Activated CD8-positive, alpha-beta memory T cell treated with anti-CD3 and anti-CD28 coated beads for 1 hour (primary cell): ENCODE measurements around the gene HES2.
"Not testable (repeated sequence)": the region's sequence is repeated elsewhere in the genome, so short reads cannot be mapped to it uniquely, and the experiment has no call there.

Experiments used
- DNase-seq, 2 donors: peaks; one replicate each; pipeline ENCODE4 v3.0.0-alpha.2; 2020; ENCODE audit warnings: low read depth in 1 of 2; ENCODE audit errors: extremely low read depth in 1 of 2

HES2 gene

GRCh38 chr1:6419397-6419803 lies 319 bp downstream of the HES2 start:
- no peak for DNase-seq

- DNase-seq, result no peak
These were observed 887 bp downstream of the HES2 start for GRCh38 chr1:6418668-6419396.

DNA sequence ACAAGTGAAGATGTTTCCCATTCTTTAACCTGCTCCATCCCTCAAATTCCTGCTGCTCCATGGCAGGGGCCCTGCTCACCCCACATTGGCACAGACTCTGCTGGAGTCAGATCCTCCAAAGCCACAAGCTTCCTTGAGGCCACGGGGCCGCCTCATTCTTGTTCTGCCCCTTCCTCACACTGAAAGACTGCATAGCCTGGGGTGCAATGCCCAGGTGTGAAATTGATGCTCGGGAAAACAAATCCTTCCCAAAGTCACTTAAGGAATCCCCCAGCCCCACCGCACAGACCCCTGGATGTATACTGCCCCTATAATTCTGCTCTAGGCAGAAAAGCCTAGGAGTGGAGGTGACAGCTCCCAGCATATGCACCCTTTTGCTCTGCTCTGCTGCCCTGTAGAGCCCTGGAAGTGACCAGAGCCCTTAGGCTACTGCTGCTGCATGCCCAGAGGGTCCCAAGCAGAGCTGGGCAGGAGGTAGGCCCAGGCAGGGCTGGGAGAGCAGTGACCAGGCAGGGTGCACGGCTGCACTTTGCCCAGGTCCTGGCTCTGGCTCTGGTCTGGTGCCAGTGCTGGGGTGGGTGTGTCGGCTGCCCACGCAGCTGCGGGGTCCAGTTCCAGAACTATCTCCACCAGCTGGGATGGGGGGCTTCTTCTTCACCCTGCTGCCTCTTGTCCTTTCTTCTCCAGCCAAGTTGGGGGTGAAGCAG lies 1.6 kb downstream of the HES2 start:
- DNase-seq, result no peak

- DNase-seq, result no peak
These were observed 2.8 kb downstream of the HES2 start for GRCh38 chr1:6416906-6417305.

GRCh38 chr1:6416295-6416656 lies 3.4 kb downstream of the HES2 start:
- DNase-seq, result no peak

GRCh38 chr1:6414881-6415626 lies 4.7 kb downstream of the HES2 start:
- no peak for DNase-seq

DNA sequence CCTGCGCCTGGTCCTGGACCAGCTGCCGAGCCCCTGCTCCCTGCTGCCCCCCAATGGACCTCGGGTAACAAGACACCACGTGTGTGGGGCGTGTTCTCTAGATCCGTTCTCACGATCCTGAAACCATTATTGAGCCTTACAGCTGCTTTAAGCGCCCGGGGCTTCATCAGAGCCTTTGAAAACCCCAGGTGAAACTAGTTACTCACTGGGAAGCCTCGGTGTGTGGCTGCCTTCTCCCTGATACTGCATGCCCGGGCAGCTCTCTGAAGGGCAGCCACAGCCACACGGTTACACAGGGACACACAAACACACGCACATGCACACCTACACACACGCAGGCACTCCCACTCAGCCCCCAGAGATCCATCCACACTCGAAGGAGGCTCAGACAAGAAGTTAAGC lies 5.3 kb downstream of the HES2 start:
- DNase-seq, result no peak

GRCh38 chr1:6412896-6413295 lies 6.8 kb downstream of the HES2 start:
- DNase-seq, result no peak

- no peak for DNase-seq
These were observed 9.3 kb downstream of the HES2 start for GRCh38 chr1:6410248-6410893.

GRCh38 chr1:6409733-6410132 lies 10.0 kb downstream of the HES2 start:
- DNase-seq, result no peak

DNA sequence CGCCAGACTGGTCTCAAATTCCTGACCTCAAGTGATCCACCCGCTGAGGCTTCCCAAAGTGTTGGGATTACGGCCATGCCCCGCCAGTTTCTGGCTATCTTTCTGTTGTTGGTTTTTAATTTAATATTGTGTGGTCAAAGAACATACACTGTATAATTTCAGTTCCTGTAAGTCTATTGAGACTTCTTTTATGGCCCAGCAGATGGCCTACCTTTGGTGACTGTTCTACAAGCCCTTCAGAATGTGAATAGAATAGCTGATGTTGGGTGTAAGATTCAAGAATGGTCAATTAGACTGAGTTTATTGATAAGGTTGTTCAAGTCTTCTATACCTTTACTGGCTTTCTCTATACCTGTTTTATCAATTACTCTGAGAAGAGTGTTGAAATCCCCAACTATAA lies 10.7 kb downstream of the HES2 start:
- DNase-seq, result no peak

GRCh38 chr1:6408023-6408422 lies 11.7 kb downstream of the HES2 start:
- no peak for DNase-seq

- no peak for DNase-seq
These were observed 18.0 kb downstream of the HES2 start for GRCh38 chr1:6401673-6402072.

DNA sequence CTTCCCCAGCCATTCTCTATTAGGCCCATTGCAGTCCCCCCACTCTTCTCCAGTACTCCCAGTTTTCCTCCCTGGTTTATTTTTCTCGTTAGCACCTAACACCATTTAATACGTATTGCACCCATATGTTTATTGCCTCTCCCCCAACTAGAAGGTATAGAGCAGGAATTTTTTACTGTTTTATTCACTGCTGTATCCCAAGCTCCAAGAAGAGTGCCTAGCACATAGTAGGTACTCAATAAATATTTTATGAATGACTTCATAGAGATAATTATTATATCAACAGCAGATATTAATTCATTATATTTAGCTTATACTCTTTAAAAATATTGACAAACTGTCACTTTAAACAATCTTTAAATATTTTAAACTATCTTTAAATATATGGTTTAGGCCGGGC lies 20.4 kb downstream of the HES2 start:
- DNase-seq, result no peak

DNA sequence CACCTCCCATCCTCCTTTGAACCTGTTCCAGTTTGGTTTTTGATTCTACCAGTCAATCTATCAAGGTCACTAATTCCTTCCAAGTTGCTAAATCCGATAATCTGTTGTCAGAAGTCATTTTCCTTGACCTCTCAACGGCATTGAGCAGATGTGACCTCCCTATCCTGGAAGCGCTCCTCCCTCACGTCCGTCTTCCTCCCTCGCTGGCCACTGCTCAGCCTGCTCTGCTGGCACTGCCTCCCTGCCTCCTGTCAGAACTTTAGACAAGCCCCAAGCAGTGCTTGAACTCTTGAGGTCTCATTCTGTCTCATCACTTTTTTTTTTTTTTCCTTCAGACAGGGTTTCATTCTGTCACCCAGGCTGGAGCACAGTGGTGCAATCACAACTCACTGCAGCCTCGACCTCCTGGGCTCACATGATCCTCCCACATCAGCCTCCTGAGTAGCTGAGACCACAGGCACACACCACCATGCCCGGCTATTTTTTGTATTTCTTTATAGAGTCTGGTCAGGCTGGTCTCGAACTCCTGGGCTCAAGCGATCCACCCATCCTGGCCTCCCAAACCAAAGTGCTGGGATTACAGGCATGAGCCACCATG lies 21.8 kb downstream of the HES2 start:
- DNase-seq, result no peak

DNA sequence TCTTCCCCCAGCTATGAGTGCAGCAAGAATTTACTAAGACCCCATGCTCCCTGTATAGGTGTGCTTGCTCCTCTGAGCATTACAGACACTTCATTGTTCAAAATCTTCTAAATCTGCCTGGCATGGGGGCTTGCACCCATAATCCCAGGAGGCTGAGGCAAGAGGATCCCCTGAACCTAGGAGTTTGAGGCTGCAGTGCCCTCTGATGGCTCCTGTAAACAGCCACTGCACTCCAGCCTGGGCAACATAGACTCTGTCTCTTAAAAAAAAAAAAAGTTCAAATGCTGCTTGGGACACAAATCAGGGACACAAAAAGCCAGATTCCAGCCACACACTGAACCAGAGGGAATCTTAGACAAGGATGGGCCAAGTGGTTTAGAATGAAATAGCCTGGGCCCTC lies 22.7 kb downstream of the HES2 start:
- DNase-seq, result no peak

DNA sequence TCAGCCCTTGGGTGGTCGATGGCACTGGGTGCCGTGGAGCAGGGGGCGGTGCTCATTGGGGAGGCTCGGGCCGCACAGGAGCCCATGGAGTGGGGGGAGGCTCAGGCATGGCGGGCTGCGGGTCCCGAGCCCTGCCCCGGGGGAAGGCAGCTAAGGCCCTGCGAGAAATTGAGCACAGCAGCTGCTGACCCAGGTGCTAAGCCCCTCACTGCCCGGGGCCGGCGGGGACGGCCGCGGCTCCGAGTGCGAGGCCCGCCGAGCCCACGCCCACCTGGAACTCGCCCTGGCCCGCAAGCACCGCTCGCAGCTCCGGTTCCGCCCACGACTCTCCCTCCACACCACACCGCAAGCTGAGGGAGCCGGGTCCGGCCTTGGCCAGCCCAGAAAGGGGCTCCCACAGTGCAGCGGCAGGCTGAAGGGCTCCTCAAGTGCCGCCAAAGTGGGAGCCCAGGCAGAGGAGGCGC lies 23.9 kb downstream of the HES2 start:
- not testable (repeated sequence) for DNase-seq

- not testable (repeated sequence) for DNase-seq
These were observed 24.6 kb downstream of the HES2 start for GRCh38 chr1:6395130-6395529.

DNA sequence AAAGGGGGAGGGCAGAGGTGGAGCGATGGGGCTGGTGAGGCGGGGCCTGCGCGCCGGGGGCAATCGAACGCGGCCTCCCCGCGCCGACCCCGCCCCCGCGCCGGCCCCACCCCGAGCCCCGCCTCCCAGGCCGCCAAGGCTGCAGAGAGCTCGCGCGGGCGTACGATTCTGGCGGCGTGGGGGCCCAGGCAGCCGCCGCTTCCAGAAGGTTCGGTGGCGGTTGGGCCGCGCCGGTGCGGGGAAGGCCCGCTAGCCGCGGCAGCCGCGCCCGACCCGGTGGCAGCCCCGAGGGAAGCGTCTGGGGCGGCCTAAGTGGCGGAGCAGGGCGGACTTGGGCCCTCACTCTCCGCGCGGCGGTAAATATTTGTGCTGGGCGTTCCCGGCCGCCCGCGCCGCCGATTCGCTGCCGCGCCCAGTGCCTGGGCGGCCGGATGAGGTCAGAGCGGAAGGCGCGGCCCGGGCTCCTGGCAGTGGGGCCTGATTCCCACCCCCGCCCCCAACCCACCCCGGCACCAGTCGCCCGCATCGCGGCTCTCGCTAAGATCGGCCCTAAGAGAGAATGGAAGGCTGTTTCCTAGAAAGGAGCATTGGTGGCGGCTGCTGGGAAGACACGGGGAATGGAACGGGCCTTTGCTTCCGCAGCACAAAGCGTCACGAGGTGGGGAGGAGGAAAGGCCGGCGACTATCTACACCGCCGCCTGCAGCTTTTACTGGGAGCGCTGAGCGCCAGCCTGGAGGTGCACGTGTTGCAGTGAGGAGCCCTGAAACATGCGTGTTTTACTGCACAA lies 26.1 kb downstream of the HES2 start, which contains the start of gene ACOT7:
Gene ACOT7 (minus strand): TSS at position 368 of the 788 bp plus-strand sequence. CDS start 368 bp downstream, outside the sequence.
- peak; percentile 70 to 85 for DNase-seq

DNA sequence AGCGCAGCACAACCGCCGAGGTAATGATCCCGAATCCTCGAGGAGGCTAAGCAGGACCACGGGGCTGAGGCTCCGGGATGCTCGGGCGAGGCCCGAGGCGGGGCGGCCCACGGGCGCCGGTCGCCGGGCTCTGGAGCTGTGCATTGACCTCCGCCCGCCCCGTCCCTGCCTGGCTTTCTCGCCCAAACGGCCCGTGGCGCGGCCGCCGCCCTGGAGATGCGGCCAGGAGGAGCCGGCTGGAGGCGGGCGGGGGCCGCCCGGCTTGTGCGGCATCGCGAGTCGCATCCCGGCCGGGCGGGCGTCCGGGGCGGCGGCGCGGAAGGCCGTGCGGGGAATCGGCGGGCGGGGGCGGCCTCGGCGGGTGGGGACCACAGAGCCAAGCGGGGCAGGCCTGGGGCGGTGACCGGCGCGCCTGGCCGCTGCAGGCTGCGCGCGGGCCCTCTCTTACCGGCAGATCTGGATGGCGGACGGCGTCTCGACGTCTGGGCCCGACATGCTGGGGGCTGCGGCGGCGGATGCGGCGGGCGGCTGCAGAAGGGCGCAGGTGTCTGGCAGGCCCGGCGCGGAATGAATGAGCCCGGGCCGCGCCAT lies 26.8 kb downstream of the HES2 start:
- no peak for DNase-seq
